ENCODE results near the gene COLEC12.

Gene COLEC12

GRCh38 chr18:446941-447560, 53.5 kb downstream of the COLEC12 start:
- WGBS (ENCODE audit: insufficient coverage): 73% methylated on average over 4 of the region's 5 CpGs
- H3K4me3 ChIP-seq (ENCODE audit: control insufficient read depth in 1 of 7, extremely low read depth in 1 of 7, insufficient read depth in 4 of 7, low read depth in 2 of 7, low read length in 6 of 7): no peak overlapping the region
- H3K9me3 ChIP-seq (ENCODE audit: control extremely low read depth in 1 of 5, control insufficient read depth in 4 of 5, insufficient read depth in 2 of 5, low read depth in 1 of 5, low read length in 4 of 5): peaks cover 2 to 15% (median 8%) of the 10 kb centered on the region in 5 experiments
- POLR2A ChIA-PET: no interaction called here
- peaks cover 0 to 4% (median 3%) of the 10 kb centered on the region in 4 experiments for H3K4me1 ChIP-seq (ENCODE audit: control extremely low read depth in 1 of 4, control insufficient read depth in 4 of 4, insufficient read depth in 4 of 4, low read length in 3 of 4)
- no peak for DNase-seq
- H3K27me3 ChIP-seq (replicated peaks in 2 of 5; ENCODE audit: control insufficient read depth in 4 of 5, insufficient read depth in 5 of 5, low read length in 4 of 5): no peaks in the 10 kb centered on the region
- CTCF ChIA-PET: no interaction called here
- H3K27ac ChIP-seq (ENCODE audit: insufficient read depth in 1 of 2, low read depth in 1 of 2, low read length in 2 of 2, poor library complexity in 1 of 2, severe bottlenecking in 2 of 2): no peak overlapping the region
- H3K36me3 ChIP-seq (ENCODE audit: control insufficient read depth in 4 of 4, insufficient read depth in 4 of 4, low read length in 3 of 4): no peaks in the 10 kb centered on the region

GRCh38 chr18:445055-445454, 55.4 kb downstream of the COLEC12 start:
- Histone ChIP-seq H3K36me3 (ENCODE audit: control insufficient read depth in 4 of 4, insufficient read depth in 4 of 4, low read length in 3 of 4) (no peaks in the 10 kb centered on the region), H3K27ac (ENCODE audit: insufficient read depth in 1 of 2, low read depth in 1 of 2, low read length in 2 of 2, poor library complexity in 1 of 2, severe bottlenecking in 2 of 2) (no peak overlapping the region), H3K27me3 (replicated peaks in 2 of 5; ENCODE audit: control insufficient read depth in 4 of 5, insufficient read depth in 5 of 5, low read length in 4 of 5) (no peaks in the 10 kb centered on the region), H3K4me1 (ENCODE audit: control extremely low read depth in 1 of 4, control insufficient read depth in 4 of 4, insufficient read depth in 4 of 4, low read length in 3 of 4) (peaks cover 0 to 4% (median 3%) of the 10 kb centered on the region in 4 experiments), H3K9me3 (ENCODE audit: control extremely low read depth in 1 of 5, control insufficient read depth in 4 of 5, insufficient read depth in 2 of 5, low read depth in 1 of 5, low read length in 4 of 5) (peaks cover 0 to 1% (median 0%) of the 10 kb centered on the region in 5 experiments), H3K4me3 (ENCODE audit: control insufficient read depth in 1 of 7, extremely low read depth in 1 of 7, insufficient read depth in 4 of 7, low read depth in 2 of 7, low read length in 6 of 7) (no peak overlapping the region)
- ChIA-PET POLR2A (no interaction called here), CTCF (interaction anchor here (0.6 kb wide), 1 partner anchor 26 kb away, joined by 3 read pairs; no protein-coding TSS in a partner anchor)
- 100% methylated on average over 2 of the region's 3 CpGs for WGBS (ENCODE audit: insufficient coverage)
- no peak for DNase-seq

GRCh38 chr18:438571-438970, 61.9 kb downstream of the COLEC12 start:
- no CpG with 5 or more reads among the region's 2 CpGs for WGBS (ENCODE audit: insufficient coverage)
- H3K4me1 ChIP-seq (ENCODE audit: control extremely low read depth in 1 of 4, control insufficient read depth in 4 of 4, insufficient read depth in 4 of 4, low read length in 3 of 4): peaks cover 0 to 7% (median 2%) of the 10 kb centered on the region in 4 experiments
- peaks cover 0 to 5% (median 0%) of the 10 kb centered on the region in 5 experiments for H3K9me3 ChIP-seq (ENCODE audit: control extremely low read depth in 1 of 5, control insufficient read depth in 4 of 5, insufficient read depth in 2 of 5, low read depth in 1 of 5, low read length in 4 of 5)
- H3K27me3 ChIP-seq (replicated peaks in 2 of 5; ENCODE audit: control insufficient read depth in 4 of 5, insufficient read depth in 5 of 5, low read length in 4 of 5): no peaks in the 10 kb centered on the region
- no peak overlapping the region for H3K27ac ChIP-seq (ENCODE audit: insufficient read depth in 1 of 2, low read depth in 1 of 2, low read length in 2 of 2, poor library complexity in 1 of 2, severe bottlenecking in 2 of 2)
- POLR2A ChIA-PET: no interaction called here
- DNase-seq: no peak
- H3K4me3 ChIP-seq (ENCODE audit: control insufficient read depth in 1 of 7, extremely low read depth in 1 of 7, insufficient read depth in 4 of 7, low read depth in 2 of 7, low read length in 6 of 7): no peak overlapping the region
- no peaks in the 10 kb centered on the region for H3K36me3 ChIP-seq (ENCODE audit: control insufficient read depth in 4 of 4, insufficient read depth in 4 of 4, low read length in 3 of 4)
- CTCF ChIA-PET: interaction anchor here (0.9 to 1.9 kb wide), 3 partner anchors 11 to 30 kb away, joined by 3 to 8 read pairs (median 5); no protein-coding TSS in a partner anchor

GRCh38 chr18:435940-436339, 64.6 kb downstream of the COLEC12 start:
- DNase-seq: no peak
- Histone ChIP-seq H3K36me3 (ENCODE audit: control insufficient read depth in 4 of 4, insufficient read depth in 4 of 4, low read length in 3 of 4) (no peaks in the 10 kb centered on the region), H3K9me3 (ENCODE audit: control extremely low read depth in 1 of 5, control insufficient read depth in 4 of 5, insufficient read depth in 2 of 5, low read depth in 1 of 5, low read length in 4 of 5) (peaks cover 0 to 5% (median 0%) of the 10 kb centered on the region in 5 experiments), H3K4me1 (ENCODE audit: control extremely low read depth in 1 of 4, control insufficient read depth in 4 of 4, insufficient read depth in 4 of 4, low read length in 3 of 4) (peaks cover 8 to 21% (median 12%) of the 10 kb centered on the region in 4 experiments), H3K4me3 (ENCODE audit: control insufficient read depth in 1 of 7, extremely low read depth in 1 of 7, insufficient read depth in 4 of 7, low read depth in 2 of 7, low read length in 6 of 7) (no peak overlapping the region), H3K27me3 (replicated peaks in 2 of 5; ENCODE audit: control insufficient read depth in 4 of 5, insufficient read depth in 5 of 5, low read length in 4 of 5) (no peaks in the 10 kb centered on the region), H3K27ac (ENCODE audit: insufficient read depth in 1 of 2, low read depth in 1 of 2, low read length in 2 of 2, poor library complexity in 1 of 2, severe bottlenecking in 2 of 2) (no peak overlapping the region)
- 96% methylated on average over 4 of the region's 4 CpGs for WGBS (ENCODE audit: insufficient coverage)
- ChIA-PET CTCF (no interaction called here), POLR2A (no interaction called here)

- POLR2A ChIA-PET: no interaction called here
- no peak overlapping the region for H3K27ac ChIP-seq (ENCODE audit: insufficient read depth in 1 of 2, low read depth in 1 of 2, low read length in 2 of 2, poor library complexity in 1 of 2, severe bottlenecking in 2 of 2)
- DNase-seq: no peak
- no peaks in the 10 kb centered on the region for H3K36me3 ChIP-seq (ENCODE audit: control insufficient read depth in 4 of 4, insufficient read depth in 4 of 4, low read length in 3 of 4)
- 0% methylated on average over 1 of the region's 1 CpG for WGBS (ENCODE audit: insufficient coverage)
- H3K4me3 ChIP-seq (ENCODE audit: control insufficient read depth in 1 of 7, extremely low read depth in 1 of 7, insufficient read depth in 4 of 7, low read depth in 2 of 7, low read length in 6 of 7): no peak overlapping the region
- peaks cover 0 to 5% (median 0%) of the 10 kb centered on the region in 5 experiments for H3K9me3 ChIP-seq (ENCODE audit: control extremely low read depth in 1 of 5, control insufficient read depth in 4 of 5, insufficient read depth in 2 of 5, low read depth in 1 of 5, low read length in 4 of 5)
- H3K4me1 ChIP-seq (ENCODE audit: control extremely low read depth in 1 of 4, control insufficient read depth in 4 of 4, insufficient read depth in 4 of 4, low read length in 3 of 4): peaks cover 8 to 21% (median 12%) of the 10 kb centered on the region in 4 experiments
- CTCF ChIA-PET: interaction anchor here (0.9 kb wide), 1 partner anchor 19 kb away, joined by 3 read pairs; no protein-coding TSS in a partner anchor
- H3K27me3 ChIP-seq (replicated peaks in 2 of 5; ENCODE audit: control insufficient read depth in 4 of 5, insufficient read depth in 5 of 5, low read length in 4 of 5): no peaks in the 10 kb centered on the region
These were observed 66.1 kb downstream of the COLEC12 start for GRCh38 chr18:434410-434809.

GRCh38 chr18:433960-434359, 66.5 kb downstream of the COLEC12 start:
- Histone ChIP-seq H3K27ac (ENCODE audit: insufficient read depth in 1 of 2, low read depth in 1 of 2, low read length in 2 of 2, poor library complexity in 1 of 2, severe bottlenecking in 2 of 2) (no peak overlapping the region), H3K27me3 (replicated peaks in 2 of 5; ENCODE audit: control insufficient read depth in 4 of 5, insufficient read depth in 5 of 5, low read length in 4 of 5) (no peaks in the 10 kb centered on the region), H3K4me1 (ENCODE audit: control extremely low read depth in 1 of 4, control insufficient read depth in 4 of 4, insufficient read depth in 4 of 4, low read length in 3 of 4) (peaks cover 8 to 21% (median 12%) of the 10 kb centered on the region in 4 experiments), H3K4me3 (ENCODE audit: control insufficient read depth in 1 of 7, extremely low read depth in 1 of 7, insufficient read depth in 4 of 7, low read depth in 2 of 7, low read length in 6 of 7) (no peak overlapping the region), H3K36me3 (ENCODE audit: control insufficient read depth in 4 of 4, insufficient read depth in 4 of 4, low read length in 3 of 4) (no peaks in the 10 kb centered on the region), H3K9me3 (ENCODE audit: control extremely low read depth in 1 of 5, control insufficient read depth in 4 of 5, insufficient read depth in 2 of 5, low read depth in 1 of 5, low read length in 4 of 5) (peaks cover 0 to 5% (median 0%) of the 10 kb centered on the region in 5 experiments)
- no peak for DNase-seq
- POLR2A ChIA-PET: no interaction called here
- WGBS (ENCODE audit: insufficient coverage): no CpG with 5 or more reads among the region's 2 CpGs
- CTCF ChIA-PET: interaction anchor here (0.7 to 0.9 kb wide), 2 partner anchors 19 to 61 kb away, joined by 3 read pairs; no protein-coding TSS in a partner anchor

- Histone ChIP-seq H3K36me3 (ENCODE audit: control insufficient read depth in 4 of 4, insufficient read depth in 4 of 4, low read length in 3 of 4) (no peaks in the 10 kb centered on the region), H3K4me1 (ENCODE audit: control extremely low read depth in 1 of 4, control insufficient read depth in 4 of 4, insufficient read depth in 4 of 4, low read length in 3 of 4) (peaks cover 8 to 21% (median 12%) of the 10 kb centered on the region in 4 experiments), H3K27ac (ENCODE audit: insufficient read depth in 1 of 2, low read depth in 1 of 2, low read length in 2 of 2, poor library complexity in 1 of 2, severe bottlenecking in 2 of 2) (no peak overlapping the region), H3K9me3 (ENCODE audit: control extremely low read depth in 1 of 5, control insufficient read depth in 4 of 5, insufficient read depth in 2 of 5, low read depth in 1 of 5, low read length in 4 of 5) (peaks cover 0 to 5% (median 0%) of the 10 kb centered on the region in 5 experiments), H3K27me3 (replicated peaks in 2 of 5; ENCODE audit: control insufficient read depth in 4 of 5, insufficient read depth in 5 of 5, low read length in 4 of 5) (no peaks in the 10 kb centered on the region), H3K4me3 (ENCODE audit: control insufficient read depth in 1 of 7, extremely low read depth in 1 of 7, insufficient read depth in 4 of 7, low read depth in 2 of 7, low read length in 6 of 7) (no peak overlapping the region)
- DNase-seq: no peak
- ChIA-PET CTCF (interaction anchor here (0.7 kb wide), 1 partner anchor 62 kb away, joined by 3 read pairs; no protein-coding TSS in a partner anchor), POLR2A (interaction anchor here (0.6 kb wide), 1 partner anchor 9 kb away, joined by 3 read pairs; no protein-coding TSS in a partner anchor)
- 74% methylated on average over 3 of the region's 3 CpGs for WGBS (ENCODE audit: insufficient coverage)
These were observed 67.2 kb downstream of the COLEC12 start for GRCh38 chr18:433298-433697.

Measured in common myeloid progenitor, CD34-positive (primary cell).